ENCODE data around the gene ESR1.
"Not testable (repeated sequence)": the region's sequence is repeated elsewhere in the genome, so short reads cannot be mapped to it uniquely, and the experiment has no call there.

ESR1 gene

DNA sequence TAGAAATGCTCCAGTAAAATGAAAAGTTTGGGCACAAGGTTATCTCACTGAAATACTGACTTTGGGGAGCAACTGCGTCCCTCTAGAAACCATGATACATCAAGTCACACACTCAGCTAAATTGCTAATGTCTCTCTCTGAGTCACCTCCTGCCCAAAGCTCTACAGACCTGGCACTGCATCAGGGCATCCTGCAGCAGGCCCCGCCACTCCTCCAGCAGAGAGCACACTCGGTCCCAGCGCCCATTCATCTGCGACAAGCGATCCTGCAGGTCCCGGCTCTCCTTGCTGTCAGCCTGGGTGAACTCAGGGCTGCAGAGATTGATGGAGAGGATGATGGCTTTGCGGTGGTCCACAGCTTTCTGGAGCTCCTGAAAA, 329.0 kb downstream of the ESR1 start:
- DNase-seq (ENCODE audit: low read depth): no peak

DNA sequence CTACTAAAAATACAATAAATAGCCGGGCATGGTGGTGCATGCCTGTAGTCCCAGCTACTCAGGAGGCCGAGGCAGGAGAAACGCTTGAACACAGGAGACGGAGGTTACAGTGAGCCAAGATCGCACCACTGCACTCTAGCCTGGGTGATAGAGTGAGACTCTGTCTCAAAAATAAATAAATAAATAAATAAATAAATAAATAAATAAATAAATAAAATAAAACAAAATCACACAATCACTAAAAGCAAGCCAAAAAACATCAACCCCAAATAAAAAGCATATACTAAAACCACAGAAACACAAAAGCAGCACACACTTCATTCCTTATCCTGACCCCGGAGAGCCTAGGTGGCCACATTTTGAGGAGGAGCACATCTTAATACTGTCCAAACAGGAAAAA, 330.9 kb downstream of the ESR1 start:
- not testable (repeated sequence) for DNase-seq (ENCODE audit: low read depth)

DNA sequence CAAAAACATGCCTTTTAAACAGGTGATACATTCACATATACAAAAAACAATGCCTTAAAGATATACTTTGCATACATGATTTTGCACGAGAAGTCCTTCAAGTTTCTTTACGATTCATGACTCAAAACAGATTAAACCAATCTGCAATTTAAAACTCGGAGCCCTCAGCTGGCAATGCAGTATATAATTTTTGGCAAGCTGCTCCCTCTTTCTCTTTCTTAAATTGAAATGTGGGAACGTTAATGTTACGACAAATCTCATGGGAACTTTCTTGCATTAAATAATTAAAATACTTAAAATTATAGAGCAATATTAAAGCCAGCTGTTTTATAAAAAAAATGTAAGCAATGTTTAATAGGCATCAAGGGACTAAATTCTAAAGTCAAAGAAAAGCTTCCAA, 334.6 kb downstream of the ESR1 start:
- DNase-seq (ENCODE audit: low read depth): no peak

- no peak for DNase-seq (ENCODE audit: low read depth)
Observed at GRCh38 chr6:152143359-152143758, 335.9 kb downstream of the ESR1 start.

- DNase-seq (ENCODE audit: low read depth): no peak
Observed at GRCh38 chr6:152146385-152146784, 338.9 kb downstream of the ESR1 start.

DNA sequence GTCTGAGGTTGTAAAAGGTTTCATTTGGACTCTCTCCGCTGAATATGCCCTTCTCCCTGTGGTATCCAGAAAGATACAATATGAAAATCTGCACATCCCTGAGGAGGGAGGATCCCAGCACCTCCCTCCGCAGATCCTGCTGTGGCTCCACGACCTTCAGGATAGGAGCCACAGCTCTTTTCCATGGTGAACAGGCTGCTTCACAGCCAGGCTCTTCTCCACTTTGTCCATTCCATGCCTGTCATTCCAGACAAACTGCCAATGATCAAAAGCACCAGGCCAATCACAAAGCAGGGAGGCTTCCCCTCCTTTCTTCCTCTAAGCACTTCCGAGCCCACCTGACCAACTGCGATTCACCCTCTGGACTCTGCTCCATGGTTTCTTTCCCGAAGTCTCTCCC, 339.8 kb downstream of the ESR1 start:
- no peak for DNase-seq (ENCODE audit: low read depth)

DNA sequence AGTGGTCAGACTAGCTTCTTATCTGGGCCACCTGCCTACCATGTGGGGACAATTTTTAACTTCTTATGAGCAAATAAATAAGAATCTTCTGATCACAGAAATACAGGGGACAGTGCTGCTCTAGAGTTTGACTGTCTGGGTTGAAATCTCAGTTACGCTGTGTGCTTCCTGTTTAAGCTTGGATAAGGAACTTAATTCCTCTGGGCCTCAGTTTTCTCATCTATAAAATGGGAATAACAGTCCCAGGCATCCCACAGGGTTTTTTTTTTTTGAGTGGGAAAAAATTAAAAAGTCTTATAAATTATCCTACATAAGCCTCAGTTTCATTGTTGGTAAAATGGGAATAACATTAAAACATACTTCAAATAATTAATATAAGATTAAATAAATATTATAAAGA, 340.9 kb downstream of the ESR1 start:
- DNase-seq (ENCODE audit: low read depth): no peak

GRCh38 chr6:152150196-152150595, 342.7 kb downstream of the ESR1 start:
- no peak for DNase-seq (ENCODE audit: low read depth)

DNA sequence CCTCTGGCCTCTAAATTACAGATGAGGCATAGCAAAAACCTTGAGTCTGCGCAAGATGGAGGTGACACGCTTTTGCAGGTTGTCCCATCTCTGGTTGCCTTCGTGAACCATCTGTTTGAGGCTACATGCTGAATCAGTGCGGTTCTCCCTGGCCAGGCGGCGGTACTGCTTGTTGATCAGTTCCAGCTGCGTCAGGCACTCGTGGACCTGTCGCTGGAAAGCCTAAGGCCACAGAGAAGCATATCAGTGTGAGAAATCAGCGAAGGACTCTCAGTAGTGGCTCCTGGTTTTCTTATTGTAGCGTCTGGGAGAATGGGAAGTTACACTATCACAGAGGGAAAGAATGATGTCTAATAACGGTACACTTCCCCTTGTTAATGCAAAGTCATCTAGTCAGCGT, 344.4 kb downstream of the ESR1 start:
- no peak for DNase-seq (ENCODE audit: low read depth)

DNA sequence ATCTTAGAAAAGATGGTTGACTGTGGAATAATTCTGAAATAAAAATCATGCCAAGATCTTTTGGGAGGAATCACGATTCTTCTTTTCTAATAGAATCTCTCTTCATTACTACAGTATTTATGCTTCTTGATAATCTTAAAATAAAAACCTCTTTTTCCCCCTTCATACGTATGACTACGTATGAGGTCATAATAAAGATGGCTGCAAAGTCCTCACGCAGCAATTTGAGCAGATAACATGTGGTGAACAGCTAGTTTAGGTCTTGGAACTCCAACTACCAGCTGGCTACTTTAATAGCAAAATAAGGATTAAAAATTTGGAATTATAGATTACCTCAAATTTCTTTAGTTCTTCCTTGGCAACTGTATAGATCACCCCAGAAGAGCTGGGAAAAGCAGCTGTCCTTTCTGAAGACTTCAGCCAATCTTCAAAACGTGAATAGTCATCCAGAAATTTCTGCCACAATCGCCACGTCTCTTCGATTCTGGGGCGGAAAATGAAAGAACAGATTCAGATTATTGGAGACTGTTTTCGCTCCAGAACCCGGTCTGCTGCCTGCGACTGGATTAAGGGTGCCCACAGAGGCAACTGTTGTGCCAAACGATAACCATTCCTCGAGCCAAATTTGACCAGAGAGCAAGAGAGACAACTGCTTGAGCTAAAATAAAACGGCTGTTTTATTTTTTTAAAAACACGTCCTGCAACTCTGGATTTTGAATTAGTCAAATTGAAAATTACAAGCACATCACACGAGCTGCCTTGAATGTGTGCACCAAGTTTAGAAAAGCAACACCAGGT, 347.3 kb downstream of the ESR1 start:
- DNase-seq (ENCODE audit: low read depth): no peak

DNA sequence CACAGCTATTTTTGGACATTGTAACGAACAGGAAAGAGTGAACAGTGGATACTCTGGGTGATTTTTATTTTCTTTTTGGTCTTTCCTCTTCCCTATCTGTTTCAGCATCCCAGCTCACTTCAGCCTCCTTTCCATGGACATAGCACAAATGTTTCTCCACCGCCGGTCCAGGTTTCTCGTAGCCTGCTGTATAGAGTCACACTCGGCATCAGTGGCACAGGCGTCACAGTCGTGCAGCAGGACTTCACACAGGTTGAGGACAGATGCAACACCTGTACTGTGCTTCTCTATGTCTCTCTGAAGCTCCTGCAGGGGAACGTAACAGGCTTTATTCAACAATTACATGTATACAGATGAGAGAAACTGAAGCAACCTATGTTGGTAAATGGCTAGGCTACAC, 348.3 kb downstream of the ESR1 start:
- no peak for DNase-seq (ENCODE audit: low read depth)

DNA sequence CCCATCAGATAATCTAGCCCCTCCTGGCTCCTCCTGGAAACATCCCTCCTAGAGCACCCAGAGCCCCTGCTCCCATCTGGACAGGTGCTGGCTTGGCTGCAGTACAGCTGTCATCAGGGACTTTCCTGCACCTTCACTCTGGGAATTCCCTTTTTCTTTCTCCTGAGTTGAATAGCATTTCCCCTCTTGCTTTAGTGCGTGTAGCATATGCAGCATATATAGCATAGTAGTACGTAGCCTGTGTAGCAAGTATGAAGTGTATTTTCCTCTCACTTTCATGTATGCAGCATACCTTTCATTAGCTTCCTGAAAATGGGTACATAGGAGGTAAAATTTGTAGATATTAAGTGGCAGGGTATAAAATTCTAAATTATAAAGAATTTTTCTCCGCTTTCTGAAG, 352.9 kb downstream of the ESR1 start:
- DNase-seq (ENCODE audit: low read depth): no peak

DNA sequence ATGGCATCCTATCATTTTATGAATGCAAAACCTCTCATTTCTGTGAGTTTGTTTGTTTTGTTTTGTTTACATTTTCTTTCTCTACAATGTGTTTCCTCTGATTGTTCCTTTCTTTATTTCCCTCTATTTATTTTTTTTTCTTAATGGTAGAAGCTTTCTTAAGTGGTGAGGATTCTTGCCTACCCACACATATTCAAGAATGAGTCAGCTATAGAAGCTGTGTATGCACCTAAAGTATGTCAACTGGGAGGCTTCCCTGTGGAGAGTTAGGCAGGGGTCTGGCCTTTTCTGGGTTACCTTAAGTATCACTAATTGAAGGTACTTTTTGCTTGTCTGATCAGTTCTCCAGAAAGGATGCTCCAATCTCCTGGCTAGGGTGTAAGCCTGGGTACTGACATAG, 354.0 kb downstream of the ESR1 start:
- no peak for DNase-seq (ENCODE audit: low read depth)

- no peak for DNase-seq (ENCODE audit: low read depth)
Observed at GRCh38 chr6:152164957-152165356, 357.5 kb downstream of the ESR1 start.

DNA sequence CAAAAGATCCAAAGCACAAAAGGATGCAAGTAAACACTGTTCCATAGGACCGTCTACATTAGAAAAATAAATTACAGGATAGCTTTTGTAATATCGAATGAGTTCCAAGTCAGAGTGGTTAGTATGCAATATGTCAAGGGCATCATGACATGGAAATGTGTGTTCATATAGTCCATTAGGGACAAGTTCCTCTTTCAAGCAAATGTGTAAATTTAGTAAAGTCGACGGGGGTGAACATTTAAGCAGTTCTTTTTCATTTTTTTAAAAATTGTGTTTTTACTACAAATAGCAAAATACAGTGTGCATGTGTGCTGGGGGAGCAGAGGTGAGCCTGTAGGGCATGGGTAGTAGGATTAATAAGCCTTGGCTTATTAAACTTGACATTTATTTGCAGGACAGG, 359.0 kb downstream of the ESR1 start:
- DNase-seq (ENCODE audit: low read depth): no peak

GRCh38 chr6:152166897-152167296, 359.4 kb downstream of the ESR1 start:
- DNase-seq (ENCODE audit: low read depth): no peak

DNA sequence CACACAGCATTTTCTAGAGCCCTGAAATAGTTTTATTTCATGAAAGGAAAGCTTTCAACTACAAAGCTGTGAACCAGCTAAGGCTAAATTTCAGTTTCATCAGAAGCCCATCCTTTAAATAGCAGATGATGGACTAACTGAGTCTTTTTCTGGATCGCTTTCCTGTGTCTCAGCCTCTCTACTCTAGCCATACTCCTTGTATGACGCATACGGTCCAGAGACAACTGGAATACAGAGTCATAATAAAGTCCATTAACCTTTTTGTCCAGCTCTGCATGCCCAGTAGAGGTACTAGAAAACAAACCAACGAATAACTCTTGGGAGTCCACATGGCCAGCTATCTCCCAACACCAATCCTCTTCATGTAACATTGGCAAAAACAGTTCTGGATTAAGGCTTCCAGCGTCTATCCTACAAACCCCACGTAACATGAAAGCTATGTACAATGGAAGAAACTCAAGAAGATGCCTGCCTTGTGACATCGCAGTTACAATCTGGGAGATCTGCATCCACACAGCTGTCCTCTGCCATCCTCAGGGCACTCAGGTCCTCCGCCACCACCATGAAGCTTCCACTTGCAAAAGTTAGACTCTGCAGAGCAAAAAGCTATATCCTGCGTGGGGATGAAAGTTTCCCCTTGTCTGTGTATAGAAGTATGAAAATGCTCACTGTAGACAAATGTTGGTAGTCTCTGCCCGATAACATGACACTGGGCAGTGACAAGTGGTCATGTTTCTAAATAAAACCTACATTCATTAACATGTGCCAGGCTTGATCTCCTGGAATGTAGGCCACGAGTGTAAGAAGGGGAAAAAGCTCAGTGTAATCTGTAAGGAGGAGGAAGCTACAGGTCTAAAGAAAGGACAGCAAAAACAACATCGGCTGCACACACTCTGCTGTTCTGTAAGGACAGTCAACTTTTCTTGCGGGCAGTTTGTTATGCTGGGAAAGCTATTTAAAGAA, 360.4 kb downstream of the ESR1 start:
- no peak for DNase-seq (ENCODE audit: low read depth)

DNA sequence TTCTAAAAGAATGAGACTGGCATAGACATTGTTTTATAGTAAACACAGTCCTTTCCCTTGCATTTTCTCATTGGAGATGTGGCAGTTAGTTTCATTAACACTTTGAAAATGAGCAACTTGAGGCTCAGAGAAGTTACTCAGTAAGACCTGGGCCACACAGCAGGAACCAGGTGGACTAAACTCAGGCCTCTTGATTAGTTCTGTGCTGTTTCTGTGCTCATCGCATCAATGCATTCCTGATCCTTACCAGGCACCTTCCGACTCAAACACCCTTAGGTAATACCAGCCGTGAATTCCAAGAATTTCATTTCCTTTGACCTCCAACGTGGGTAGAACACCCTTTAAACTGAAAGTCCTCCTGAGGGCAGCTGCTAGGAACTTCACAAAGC, 362.8 kb downstream of the ESR1 start:
- DNase-seq (ENCODE audit: low read depth): no peak

- DNase-seq (ENCODE audit: low read depth): peak; percentile 64
Observed at GRCh38 chr6:152170702-152171667, 363.5 kb downstream of the ESR1 start.

DNA sequence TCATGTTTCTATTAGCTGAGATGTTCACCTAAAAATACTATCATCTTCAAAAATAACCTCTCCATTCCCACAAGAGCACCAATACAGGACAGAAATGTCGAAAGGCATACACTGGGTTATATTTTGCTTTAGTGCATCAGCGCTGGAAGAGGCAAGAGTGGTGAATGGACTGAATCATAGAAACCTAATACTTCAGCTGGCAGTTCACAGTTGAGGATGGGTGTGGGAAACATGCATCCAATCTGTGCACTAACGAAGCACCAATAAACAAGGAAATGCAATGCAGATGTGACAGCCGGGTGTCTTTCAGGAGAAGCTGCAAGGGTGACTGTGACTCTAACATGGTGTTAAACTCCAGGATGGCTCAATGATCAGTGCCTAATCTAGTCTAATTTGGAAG, 365.8 kb downstream of the ESR1 start:
- no peak for DNase-seq (ENCODE audit: low read depth)

- DNase-seq (ENCODE audit: low read depth): no peak
Observed at GRCh38 chr6:152173957-152174356, 366.5 kb downstream of the ESR1 start.

DNA sequence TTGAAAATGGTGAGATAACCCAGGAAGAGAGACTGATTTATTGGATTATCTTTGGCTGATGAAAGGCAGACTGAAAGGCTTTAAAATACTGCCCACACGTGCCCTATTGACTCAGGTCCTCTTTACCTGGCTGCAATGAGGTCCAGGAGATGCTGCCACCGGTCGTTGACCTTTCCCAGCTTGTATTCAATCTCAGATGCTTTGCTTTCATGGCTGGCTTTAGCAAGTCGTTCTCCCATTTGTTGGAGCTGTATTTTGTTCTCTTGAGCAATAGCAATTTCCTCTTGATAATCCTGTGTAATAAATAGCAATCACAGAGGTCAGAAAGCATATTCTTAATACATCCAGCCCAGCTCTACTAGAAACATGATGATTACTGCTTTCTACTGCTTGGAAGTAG, 368.8 kb downstream of the ESR1 start:
- DNase-seq (ENCODE audit: low read depth): no peak
